Central memory CD4-positive, alpha-beta T cell (primary cell): ENCODE measurements around the gene GMPS.
"Not testable (repeated sequence)": the region's sequence is repeated elsewhere in the genome, so short reads cannot be mapped to it uniquely, and the experiment has no call there.

Source experiments
- DNase-seq: peaks from one replicate; pipeline ENCODE4 v3.0.0; 2022
- total RNA-seq, 3 experiments: gene quantifications; one replicate each; lab custom pipeline; 2026; lab: John Stamatoyannopoulos, UW

GMPS gene
- total RNA-seq = 46.7 to 153 (median 95.7) reads per million in 3 experiments

DNA sequence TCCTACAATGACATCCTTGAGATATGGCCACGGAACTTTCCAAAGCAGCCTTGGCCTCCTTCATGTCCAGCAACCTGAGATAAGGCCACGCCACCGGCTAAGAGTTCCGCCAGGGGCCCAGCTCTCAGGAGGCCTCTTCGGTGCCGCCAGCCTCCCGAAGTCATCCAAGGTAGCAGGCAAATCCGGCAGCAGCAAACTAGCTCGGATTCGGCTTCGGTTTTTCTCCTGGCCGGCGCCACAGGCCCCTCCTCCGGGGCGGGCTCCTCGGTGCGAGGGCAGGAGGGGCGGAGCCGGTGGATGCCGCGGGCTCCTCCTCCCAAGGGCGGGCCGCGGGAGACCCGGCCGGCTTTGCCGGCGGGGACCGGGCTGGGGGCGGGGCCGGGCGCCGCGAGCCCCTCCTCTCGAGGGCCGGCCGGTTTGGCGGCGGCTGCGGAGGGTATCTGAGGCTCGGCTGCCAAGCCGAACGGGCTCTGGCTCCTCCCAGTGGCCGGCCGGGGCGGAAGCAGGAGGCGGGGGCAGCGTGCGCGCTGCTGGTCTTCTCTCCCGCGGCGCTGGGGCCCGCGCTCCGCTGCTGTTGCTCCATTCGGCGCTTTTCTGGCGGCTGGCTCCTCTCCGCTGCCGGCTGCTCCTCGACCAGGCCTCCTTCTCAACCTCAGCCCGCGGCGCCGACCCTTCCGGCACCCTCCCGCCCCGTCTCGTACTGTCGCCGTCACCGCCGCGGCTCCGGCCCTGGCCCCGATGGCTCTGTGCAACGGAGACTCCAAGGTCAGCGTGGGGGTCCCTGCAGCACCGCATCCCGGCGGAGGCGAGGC lies at the start of gene GMPS:
Gene GMPS, plus strand, starts transcription at position 518 of the 812 bp plus-strand sequence. Its CDS starts 221 bp downstream, at position 739.
- DNase-seq = peak; percentile 97

DNA sequence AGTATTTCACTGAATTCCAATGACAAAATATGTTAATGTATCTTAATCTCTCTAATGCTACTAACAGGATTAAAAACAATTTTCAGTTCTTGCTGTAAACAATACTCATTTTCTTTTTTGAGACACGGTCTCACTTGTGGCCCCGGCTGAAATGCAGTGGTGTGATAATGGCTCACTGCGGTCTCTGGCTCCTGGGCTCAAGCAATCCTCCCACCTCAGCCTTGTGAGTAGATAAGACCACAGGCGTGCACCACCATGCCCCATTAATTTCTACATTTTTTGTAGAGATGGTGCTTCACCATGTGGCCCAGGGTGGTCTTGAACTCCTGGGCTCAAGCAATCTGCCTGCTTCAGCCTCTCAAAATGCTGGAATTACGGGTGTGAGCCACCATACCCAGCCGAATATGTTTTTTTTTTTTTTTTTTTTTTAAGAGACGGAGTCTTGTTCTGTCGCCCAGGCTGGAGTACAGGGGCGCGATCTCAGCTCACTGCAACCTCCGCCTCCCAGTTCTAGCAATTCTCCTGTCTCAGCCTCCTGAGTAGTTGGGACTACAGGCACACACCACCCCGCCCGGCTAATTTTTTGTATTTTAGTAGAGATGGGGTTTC lies 41.9 kb upstream of the GMPS start:
- DNase-seq = not testable (repeated sequence)

DNA sequence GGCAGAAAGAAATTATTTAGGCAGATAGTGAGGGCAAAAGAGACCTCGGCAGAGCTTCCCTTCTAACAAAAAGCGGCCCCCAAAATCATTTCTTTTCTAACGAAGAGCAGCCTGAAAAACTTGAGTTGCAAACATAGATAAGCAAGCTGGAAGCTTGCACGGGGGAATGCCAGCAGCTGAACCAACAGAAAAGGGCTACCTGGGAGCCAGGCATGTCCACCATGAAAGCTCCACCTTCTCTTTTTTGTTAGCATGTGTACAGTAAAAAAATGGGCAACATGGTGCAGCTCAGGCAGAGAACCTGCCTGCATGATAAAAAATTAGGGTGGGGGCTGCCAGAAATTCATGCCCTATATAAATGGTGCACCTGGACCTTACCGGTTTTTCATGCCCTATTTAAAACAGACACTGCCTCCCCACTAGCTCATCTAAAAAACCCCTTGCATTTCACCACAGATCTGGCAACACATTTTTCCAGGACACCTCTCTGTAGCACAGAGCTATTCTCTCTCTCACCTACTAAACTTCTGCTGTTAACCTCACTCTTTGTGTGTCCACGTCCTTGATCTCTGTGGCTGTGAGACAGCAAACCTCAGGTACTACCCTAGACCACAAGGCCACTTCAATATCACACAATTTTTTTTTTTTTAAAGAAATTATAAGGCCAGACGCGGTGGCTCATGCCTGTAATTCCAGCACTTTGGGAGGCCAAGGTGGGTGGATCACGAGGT lies 34.9 kb upstream of the GMPS start:
- no peak for DNase-seq

DNA sequence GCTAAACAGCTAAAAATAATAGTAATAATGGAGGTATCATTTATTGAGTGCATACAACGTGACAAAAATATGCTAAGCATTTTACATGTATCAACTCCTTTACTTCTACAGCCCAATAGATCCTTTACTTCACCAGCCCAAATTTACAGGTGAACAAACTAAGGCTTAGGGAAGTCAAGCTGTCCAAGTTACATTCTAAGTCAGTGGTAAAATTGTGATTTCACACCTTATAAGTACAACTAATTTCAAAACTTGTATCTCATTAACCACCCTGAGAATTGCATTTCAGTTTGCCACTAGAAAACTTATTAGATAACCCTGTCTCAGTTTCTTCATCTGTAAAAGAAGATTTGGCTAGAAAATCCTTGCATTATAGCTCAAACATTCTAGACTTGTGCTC lies 26.9 kb upstream of the GMPS start:
- DNase-seq = no peak

DNA sequence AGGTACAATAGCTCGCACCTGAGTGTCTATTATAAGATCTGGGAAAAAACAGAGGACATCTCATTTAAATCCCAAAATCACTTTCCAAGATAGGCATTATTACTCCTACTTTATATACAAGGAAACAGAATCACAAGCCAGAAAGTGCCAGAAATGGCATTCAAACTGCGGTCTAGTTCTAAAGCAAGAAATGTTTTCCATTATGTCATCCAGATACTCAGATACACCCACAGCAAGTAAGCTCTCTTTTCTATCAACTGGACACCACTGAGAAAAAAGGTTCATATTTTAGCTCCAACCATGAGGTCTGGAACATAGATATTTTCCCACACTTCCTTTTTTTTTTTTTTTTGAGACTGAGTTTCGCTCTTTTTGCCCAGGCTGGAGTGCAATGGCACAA lies 24.3 kb upstream of the GMPS start:
- DNase-seq = no peak

DNA sequence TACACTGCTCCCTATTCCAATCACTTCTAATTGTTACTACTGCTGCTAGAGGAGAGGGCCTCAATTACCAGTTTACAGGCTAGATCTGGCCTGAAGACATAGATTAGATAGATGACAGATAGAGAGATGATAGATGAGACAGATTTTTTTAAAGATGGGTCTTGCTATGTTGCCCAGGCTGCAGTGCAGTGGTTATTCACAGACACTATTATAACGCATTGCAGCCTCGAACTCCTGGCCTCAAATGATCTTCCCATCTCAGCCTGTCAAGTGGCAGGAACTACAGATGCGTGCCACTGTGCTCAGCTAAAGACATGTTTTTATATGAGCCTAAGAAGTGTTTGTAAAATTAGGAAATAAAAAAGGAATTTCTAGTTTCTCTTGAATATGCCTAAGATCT lies 22.5 kb upstream of the GMPS start:
- no peak for DNase-seq

DNA sequence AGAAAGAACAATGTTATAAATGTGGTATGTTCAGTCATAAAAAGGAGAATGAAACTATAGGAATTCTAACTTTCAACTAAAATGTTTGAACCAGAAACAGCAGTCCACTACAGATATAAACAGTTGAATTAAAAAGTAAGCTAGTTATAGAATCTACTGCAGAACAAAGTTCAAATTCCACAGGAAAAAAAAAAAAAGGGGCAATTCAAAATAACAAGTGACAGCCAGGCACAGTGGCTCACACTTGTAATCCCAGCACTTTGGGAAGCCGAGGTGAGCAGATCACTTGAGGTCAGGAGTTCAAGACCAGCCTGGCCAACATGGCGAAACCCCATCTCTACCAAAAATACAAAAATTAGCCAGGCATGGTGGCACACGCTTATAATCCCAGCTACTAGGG lies 21.0 kb upstream of the GMPS start:
- not testable (repeated sequence) for DNase-seq

DNA sequence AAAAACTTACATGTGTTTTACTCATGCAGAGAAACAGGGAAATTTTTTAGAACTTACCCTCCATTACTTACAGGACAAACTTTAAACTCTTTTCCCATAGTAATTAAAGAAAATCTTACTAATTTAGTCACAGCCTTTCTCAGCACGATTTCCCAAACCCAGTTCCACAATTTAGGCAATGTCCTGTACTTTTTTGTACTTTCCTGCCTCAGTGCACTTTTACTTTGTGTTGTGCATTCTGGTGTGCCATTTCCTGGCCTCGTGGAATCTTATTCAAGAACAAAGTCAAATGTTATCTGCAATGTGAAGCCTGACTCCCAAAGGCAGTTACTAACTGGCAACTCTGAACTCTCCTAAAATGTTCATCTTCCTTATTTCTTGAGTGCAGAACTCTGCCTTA lies 18.1 kb upstream of the GMPS start:
- DNase-seq = no peak

DNA sequence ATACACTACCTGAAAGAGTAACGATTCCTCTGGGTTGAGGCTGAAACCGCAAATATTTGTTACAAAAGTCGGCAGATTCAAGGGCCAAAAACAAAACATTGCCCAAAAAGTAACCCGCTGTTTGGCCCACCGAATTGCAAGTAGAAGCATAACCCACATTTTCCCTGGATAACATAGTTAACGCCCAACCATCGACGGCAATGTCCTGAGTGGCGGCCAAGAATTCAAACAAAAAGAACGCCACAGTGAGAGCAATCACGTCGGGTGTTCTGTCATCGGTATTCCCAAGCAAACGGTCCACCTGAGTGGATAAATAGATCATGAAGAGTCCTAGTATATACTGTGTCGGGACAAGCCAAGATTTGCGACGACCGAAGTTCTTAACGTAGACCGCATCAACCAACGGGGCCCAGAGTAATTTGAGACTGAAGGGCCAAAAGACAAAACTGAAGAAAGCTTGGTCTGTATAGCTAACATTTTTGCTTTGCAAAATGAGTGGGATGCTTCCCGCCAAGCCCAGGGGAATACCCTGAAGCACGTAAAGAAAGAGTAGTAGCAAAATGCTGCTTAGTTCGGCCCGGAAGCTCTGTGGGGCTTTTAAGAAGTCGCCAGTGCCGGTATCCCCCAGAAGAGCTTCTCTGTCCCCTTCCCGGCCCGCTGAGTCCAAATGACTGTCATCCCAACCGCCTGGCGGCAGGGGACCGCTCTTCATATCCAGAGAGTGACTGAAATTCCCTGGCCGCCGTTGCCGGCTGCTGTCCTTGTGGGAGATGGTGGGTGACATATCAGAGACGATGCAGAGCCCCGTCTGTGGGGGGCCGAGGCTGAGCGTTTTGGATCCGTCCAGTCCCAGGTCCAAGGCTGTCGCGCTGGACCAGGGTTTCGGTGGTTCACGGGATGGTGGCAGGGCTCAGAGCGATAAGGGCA lies 17.0 kb upstream of the GMPS start:
- DNase-seq = no peak

DNA sequence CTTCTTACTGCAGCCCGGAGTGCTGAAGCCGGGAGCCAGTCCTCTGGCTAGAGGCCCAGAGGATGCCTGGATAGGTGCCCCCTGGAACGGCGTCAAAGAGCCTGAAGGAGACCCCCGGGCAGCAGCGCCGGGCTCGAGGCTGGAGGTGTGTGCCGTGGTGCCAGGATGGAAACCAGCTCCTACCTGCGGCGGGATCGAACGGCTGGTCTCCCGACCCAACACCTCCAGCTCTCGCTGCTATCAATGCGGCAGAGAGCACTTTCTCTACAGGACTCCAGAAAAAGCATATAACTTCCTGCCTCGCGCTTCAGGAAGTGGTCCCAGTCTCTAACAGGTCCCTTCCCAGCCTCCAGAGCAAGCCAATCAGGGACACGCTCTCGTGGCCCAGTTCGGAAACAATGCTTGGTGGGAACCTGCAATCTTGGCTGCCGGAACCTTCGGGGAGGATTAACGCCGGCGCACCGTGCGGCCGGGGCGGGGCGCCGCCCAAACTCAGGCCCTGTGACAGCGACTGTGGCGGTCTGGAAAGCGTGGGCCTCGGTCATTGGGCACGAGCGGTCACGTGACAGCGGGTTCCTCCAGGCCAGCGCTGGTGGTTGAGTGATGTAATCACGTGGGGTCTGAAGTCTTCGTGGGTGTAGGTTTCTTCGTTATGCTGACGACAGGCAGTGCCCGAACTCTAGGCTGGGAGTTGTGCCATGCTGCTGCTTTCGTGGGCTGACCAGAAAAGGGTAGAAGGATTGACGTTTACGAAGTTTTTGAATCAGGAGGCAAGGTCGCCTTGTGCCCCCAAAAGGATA lies 16.1 kb upstream of the GMPS start, which contains the start of gene SLC33A1:
Gene SLC33A1, minus strand, starts transcription at position 287 of the 800 bp plus-strand sequence. CDS start 430 bp downstream, outside the sequence.
- DNase-seq = peak; percentile 99

DNA sequence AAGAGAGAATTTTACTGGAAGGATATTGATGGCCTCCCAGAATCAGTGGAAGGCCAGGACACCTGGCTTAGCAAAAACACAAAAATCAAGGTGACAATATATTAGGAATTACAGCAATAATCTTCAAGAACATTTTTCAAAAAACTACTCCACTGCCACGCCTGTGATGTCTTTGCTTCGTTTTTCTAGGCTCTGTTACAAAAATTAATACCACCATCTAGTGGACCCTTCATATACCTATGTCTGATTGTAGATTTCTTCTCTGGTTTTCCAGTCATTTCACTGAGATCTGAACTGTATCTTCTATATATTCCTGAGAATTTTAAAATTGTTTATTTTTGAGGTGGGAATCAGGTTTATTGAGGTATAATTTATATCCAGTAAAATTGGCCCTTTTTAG lies 10.6 kb upstream of the GMPS start:
- DNase-seq = no peak

DNA sequence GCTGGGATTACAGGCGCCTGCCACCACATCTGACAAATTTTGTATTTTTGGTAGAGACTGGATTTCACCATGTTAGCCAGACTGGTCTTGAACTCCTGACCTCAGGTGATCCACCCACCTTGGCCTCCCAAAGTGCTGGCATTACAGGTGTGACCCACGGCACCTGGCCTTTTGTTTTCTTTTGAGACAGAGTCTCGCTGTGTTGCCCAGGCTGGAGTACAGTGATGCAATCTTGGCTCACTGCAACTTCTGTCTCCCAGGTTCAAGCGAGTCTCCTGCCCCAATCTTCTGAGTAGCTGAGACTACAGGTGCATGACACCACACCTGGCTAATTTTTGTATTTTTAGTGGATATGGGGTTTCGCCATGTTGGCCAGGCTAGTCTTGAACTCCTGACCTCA lies 10.0 kb upstream of the GMPS start:
- DNase-seq = not testable (repeated sequence)

DNA sequence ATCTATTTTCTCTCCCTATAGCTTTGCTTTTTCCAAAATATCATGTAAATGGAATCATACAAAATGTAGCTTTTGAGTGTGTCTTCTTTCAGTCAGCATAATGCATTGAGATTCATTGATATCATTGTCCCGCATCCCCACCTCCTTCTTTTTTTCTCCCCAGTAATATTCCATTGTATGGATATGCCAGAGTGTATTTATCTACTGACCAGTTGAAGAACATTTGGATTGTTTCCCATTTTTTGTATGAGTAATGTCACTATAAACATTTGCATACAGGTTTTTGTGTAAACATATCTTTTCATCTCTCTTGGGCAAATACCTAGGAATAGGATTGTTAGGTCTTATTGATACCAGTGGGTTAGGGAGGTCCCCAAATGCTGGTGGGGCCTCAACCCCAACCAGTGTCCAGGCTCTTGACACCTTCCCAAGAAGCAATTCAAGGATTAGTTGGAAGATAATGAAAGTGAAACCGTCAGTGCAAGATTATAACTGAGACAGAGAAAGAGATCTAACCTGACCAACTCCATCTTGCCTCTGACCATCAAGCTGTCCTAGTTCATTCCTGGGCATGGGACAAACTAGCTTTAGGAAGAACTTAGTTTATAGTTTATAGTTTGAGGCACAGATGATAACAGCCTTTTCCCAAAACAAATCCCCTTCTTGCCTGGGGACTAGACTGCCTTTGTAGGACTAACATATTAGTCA lies 8.8 kb upstream of the GMPS start:
- no peak for DNase-seq

DNA sequence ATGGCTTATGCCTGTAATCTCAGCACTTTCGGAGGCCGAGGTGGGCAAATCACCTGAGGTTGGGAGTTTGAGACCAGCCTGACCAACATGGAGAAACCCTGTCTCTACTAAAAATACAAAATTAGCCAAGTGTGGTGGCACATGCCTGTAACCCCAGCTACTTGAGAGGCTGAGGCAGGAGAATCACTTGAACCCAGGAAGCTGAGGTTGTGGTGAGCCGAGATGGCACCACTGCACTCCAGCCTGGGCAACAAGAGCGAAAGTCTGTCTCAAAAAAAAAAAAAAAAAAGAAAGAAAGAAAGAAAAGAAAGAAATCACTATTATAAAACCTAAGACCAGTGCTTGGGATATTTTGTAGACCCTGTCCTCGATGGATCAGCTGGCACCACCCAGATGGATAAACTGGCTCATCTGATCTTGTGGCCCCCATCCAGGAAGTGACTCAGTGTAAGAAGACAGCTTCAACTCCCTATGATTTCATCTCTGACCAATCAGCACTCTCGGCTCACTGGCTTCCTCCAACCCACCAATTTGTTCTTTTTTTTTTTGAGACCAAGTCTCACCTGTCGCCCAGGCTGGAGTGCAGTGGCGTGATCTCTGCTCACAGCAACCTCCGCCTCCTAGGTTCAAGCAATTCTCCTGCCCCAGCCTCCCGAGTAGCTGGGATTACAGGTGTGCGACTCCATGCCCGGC lies 8.0 kb upstream of the GMPS start:
- peak; percentile 76 for DNase-seq

DNA sequence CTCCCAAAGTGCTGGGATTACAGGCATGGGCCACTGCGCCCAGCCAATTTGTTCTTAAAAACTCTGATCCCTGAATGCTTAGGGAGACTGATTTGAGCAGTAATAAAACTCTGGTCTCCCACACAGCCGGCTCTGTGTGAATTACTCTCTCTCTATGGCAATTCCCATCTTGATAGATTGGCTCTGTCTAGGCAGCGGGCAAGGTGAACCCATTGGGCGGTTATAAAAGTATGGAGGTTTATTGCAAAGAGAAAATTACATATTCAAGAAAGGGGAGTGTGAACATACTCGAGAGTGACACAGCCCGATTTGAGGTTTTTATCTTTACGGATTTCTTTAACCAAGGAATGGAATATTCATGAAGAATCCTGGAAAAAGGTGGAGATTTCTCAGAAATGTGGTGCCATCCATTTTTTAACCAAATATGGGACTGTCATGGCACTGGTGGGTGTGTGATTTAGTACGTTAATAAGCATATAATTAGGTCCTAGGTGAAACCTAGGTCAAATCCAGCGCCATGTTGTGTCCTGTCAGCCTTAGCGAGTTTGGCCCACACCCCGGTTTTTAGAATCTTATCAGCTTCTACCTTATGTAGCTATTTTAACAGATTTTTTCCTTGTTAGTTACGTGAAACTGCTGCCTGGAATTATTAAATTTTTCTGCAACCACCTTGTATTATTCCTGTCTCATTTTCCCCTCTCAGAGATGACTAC lies 7.2 kb upstream of the GMPS start:
- no peak for DNase-seq

DNA sequence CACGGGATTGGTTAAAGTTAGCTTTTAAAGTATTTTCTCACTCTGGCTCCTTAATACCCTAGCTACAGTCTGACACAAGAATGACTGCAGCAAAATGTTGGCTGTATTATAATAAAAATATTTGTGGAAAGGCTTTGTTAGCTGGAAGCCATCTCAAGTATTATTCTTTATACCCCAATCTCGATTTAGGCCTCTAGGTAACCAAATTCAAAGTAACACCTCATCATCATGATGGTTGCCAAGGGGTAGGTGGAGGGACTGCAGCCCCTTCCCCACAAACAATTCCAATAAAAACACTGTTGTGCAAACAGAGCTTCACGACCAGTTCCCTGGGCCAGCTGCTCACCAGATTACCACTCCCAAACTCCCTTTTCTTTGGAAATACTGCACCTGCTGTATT lies 759 bp upstream of the GMPS start:
- DNase-seq = no peak

DNA sequence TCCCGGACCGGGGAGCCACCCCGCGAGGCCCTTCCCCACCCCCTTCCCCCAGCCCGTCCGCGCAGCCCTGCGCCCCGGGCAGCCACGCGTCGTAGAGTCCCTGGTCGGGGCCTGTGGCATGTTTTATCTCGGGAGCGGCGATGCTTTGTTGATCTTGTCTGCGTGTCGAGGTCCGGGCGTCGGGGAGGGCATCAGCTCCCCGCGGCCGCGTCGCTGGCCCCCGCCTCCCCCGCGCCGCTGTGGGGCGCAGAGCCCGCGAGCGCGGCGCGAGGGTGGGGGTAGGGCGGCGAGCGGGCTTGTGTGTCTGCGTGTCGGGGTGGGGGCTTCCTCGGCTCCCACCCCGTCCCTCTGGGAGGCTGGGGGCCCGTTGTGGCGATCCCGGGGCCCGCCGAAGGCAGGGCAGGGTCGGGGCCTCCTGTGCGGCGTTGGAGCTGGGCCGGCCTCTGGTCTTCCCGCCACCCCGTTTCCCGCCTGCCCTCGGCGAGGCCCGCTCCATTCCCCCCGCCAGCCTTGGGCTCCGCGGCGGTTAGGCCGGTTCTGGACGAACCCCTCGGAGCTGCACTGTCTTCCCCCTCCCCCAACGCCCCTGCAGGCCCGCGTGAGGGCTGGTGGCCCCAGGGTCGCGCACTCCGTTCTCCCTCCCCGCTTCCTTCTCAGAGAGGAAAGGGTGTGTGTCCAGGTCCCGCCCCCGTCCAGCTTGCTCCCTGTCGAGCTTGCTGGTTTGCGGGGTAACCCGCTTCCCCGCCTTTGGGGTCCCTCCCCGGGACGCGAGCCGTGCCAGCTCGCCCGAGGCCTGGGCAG lies 695 bp downstream of the GMPS start:
- peak; percentile 27 for DNase-seq

DNA sequence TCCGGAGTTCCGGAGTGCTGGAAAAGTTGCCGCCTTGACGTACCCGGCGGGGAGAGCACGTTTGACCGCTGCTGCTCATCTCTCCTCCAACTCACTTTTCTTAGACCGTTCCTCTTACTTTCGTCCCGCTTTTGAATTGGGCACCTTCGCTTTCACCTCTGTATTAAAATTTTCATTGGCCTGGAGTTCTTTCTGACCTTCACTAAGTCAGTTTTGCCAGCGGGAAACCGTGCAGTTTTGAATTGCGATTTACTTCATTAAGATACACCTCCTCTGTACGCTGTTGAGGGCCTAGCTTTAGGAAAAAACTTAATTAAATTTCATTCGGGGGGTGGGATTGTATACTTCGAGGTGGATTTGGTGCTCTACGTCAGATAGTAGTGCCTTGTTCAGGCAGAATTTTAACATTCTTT lies 1.3 kb downstream of the GMPS start:
- no peak for DNase-seq
